ENCODE data around the gene PARD3B. TPM values are rescaled to one million over a fixed set of nuclear protein-coding genes. Genes with fewer than 3 reads are reported as not detected.

The PARD3B gene
- total and polyA plus RNA-seq, 2 of the 13 experiments (the other 11 are each of a cell fraction or from before 2014, with no cell fraction given): 0.71 to 2.3 TPM

GRCh38 chr2:205261516-205262020 lies 716.3 kb downstream of the PARD3B start:
- H2AFZ ChIP-seq (ENCODE audit: low read length): no peak overlapping the region
- H3K36me3 ChIP-seq (replicated peaks in 1 of 2; ENCODE audit: control insufficient read depth in 1 of 2, insufficient read depth in 2 of 2, low read length in 2 of 2): no peaks in the 10 kb centered on the region
- H4K20me1 ChIP-seq (ENCODE audit: insufficient read depth, low read length): no peaks in the 10 kb centered on the region
- BruUV-seq (replicated peaks): no TSS peak
- FAIRE-seq (no peak), ATAC-seq (no peak), DNase-seq (ENCODE audit: low spot score) (no peak)
- H3K79me2 ChIP-seq (ENCODE audit: insufficient read depth, low read length): no peaks in the 10 kb centered on the region
- TF ChIP-seq KMT2B (CRISPR knock-in tag; IDR thresholded peaks at IDR 0.05) (no peak), HCFC1 (IDR thresholded peaks at IDR 0.05; ENCODE audit: low read depth, low read length) (no peak), ZEB1 (IDR thresholded peaks at IDR 0.05; ENCODE audit: insufficient replicate concordance, low read depth) (no peak), NR1H2 (CRISPR knock-in tag; IDR thresholded peaks at IDR 0.05; ENCODE audit: borderline replicate concordance, low read depth) (no peak), ZNF205 (CRISPR knock-in tag; IDR thresholded peaks at IDR 0.05) (no peak), ZNF234 (CRISPR knock-in tag; conservative IDR thresholded peaks at IDR 0.05) (no peak), KDM3A (CRISPR knock-in tag; IDR thresholded peaks at IDR 0.05; ENCODE audit: low read depth) (no peak), TEAD2 (CRISPR knock-in tag; IDR thresholded peaks at IDR 0.05) (no peak), ZNF343 (CRISPR knock-in tag; IDR thresholded peaks at IDR 0.05) (no peak), ZFAT (CRISPR knock-in tag; conservative IDR thresholded peaks at IDR 0.05) (no peak), ZSCAN30 (CRISPR knock-in tag; IDR thresholded peaks at IDR 0.05) (no peak), RCOR2 (CRISPR knock-in tag; IDR thresholded peaks at IDR 0.05) (no peak), ZNF580 (CRISPR knock-in tag; IDR thresholded peaks at IDR 0.05; ENCODE audit: borderline replicate concordance, low read depth) (no peak), GFI1 (CRISPR knock-in tag; IDR thresholded peaks at IDR 0.05; ENCODE audit: borderline replicate concordance) (no peak), CENPT (CRISPR knock-in tag; IDR thresholded peaks at IDR 0.05; ENCODE audit: low read depth) (no peak), LCORL (IDR thresholded peaks at IDR 0.05) (no peak), LCORL (CRISPR knock-in tag; IDR thresholded peaks at IDR 0.05) (no peak), ZNF644 (CRISPR knock-in tag; IDR thresholded peaks at IDR 0.05; ENCODE audit: low read depth) (no peak)
- in situ Hi-C loops (cut with HindIII; ENCODE audit: extremely low pct_ligation_motif_present, low pct_unique_long_range_greater_than_20kb) (no loop called here), intact Hi-C loops (cut with micrococcal nuclease; ENCODE audit: unreplicated experiment) (no loop called here)
- no peaks in the 10 kb centered on the region for H3K4me1 ChIP-seq (ENCODE audit: insufficient read depth, low read length)
- H3K9me3 ChIP-seq (ENCODE audit: low read length): 0 out of 2 replicates have a peak, but pooled peaks cover 6% of the 10 kb centered on the region
- no peaks in the 10 kb centered on the region for H3K27me3 ChIP-seq (ENCODE audit: control insufficient read depth in 1 of 2, insufficient read depth in 2 of 2, low read length in 2 of 2)
- H3K9ac ChIP-seq (ENCODE audit: insufficient read depth, low read depth, low read length): no peak overlapping the region
- H3K4me2 ChIP-seq (ENCODE audit: low read depth, low read length): no peak overlapping the region
- CTCF ChIA-PET (ENCODE audit: low intra/inter-chr PET ratio, low total read pairs): no interaction called here
- 11% methylated on average over 1 of the region's 1 CpG for WGBS (ENCODE audit: low lambda C conversion rate)
- H3K27ac ChIP-seq (ENCODE audit: extremely low read length, insufficient read depth, low read length): no peak overlapping the region
- H3K4me3 ChIP-seq (replicated peaks in 1 of 3; ENCODE audit: insufficient read depth in 1 of 3, low read depth in 2 of 3, low read length in 3 of 3): no peak overlapping the region
- POLR2A ChIA-PET: no interaction called here

Data from HepG2 (cell line).